IMR-90 (cell line): ENCODE results near the gene TEDC1.

Experiments used
- CEBPB ChIP-seq: IDR thresholded peaks from 2 replicates; pipeline ENCODE4 v1.6.1; 2012; ENCODE audit warnings: low read depth, low read length, improper control_type of control experiment
- CHD1 ChIP-seq: IDR thresholded peaks from 2 replicates; pipeline ENCODE4 v1.6.1; 2012; ENCODE audit warnings: low read depth, low read length, improper control_type of control experiment
- FOS ChIP-seq: fragments of 150-350 bp; IDR thresholded peaks from 2 replicates; pipeline ENCODE4 v1.6.1; 2016; ENCODE audit warnings: low read depth, low read length
- MAZ ChIP-seq: IDR thresholded peaks from 2 replicates; pipeline ENCODE4 v1.6.1; 2012; ENCODE audit warnings: low read depth, mild to moderate bottlenecking, low read length, improper control_type of control experiment, moderate library complexity, borderline replicate concordance
- MXI1 ChIP-seq: IDR thresholded peaks from 2 replicates; pipeline ENCODE4 v1.6.1; 2012; ENCODE audit warnings: low read depth, mild to moderate bottlenecking, low read length, moderate library complexity, borderline replicate concordance
- POLR2A ChIP-seq: IDR thresholded peaks from 2 replicates; pipeline ENCODE4 v1.6.1; 2012; ENCODE audit warnings: mild to moderate bottlenecking, low read depth, low read length
- RAD21 ChIP-seq: IDR thresholded peaks from 2 replicates; pipeline ENCODE4 v1.6.1; 2012; ENCODE audit warnings: low read length, improper control_type of control experiment
- RCOR1 ChIP-seq: IDR thresholded peaks from 2 replicates; pipeline ENCODE4 v1.6.1; 2012; ENCODE audit warnings: mild to moderate bottlenecking, low read length, improper control_type of control experiment; ENCODE audit not compliant: insufficient replicate concordance
- RFX5 ChIP-seq: IDR thresholded peaks from 2 replicates; pipeline ENCODE4 v1.8.0; 2012; ENCODE audit warnings: low read depth, mild to moderate bottlenecking, low read length, moderate library complexity
- SMC3 ChIP-seq: fragments of 150-350 bp; IDR thresholded peaks from 2 replicates; pipeline ENCODE4 v1.6.1; 2016; ENCODE audit warnings: low read depth, mild to moderate bottlenecking, antibody characterized with exemption, low read length, moderate library complexity
- USF2 ChIP-seq: fragments of 150-350 bp; IDR thresholded peaks from 2 replicates; pipeline ENCODE4 v1.6.1; 2017; ENCODE audit warnings: mild to moderate bottlenecking, antibody characterized with exemption, low read length, low read depth
- TF ChIP-seq, protein P1 (sequence below): conservative IDR thresholded peaks from 2 replicates; pipeline ENCODE4 v1.5.1; 2012; ENCODE audit warnings: mild to moderate bottlenecking, low read depth, low read length, improper control_type of control experiment
- TF ChIP-seq, protein P2 (sequence below): fragments of 150-350 bp; IDR thresholded peaks from 2 replicates; pipeline ENCODE4 v1.6.1; 2016; ENCODE audit warnings: low read depth, mild to moderate bottlenecking, low read length, moderate library complexity, borderline replicate concordance

- TF ChIP-seq, protein P1, sequence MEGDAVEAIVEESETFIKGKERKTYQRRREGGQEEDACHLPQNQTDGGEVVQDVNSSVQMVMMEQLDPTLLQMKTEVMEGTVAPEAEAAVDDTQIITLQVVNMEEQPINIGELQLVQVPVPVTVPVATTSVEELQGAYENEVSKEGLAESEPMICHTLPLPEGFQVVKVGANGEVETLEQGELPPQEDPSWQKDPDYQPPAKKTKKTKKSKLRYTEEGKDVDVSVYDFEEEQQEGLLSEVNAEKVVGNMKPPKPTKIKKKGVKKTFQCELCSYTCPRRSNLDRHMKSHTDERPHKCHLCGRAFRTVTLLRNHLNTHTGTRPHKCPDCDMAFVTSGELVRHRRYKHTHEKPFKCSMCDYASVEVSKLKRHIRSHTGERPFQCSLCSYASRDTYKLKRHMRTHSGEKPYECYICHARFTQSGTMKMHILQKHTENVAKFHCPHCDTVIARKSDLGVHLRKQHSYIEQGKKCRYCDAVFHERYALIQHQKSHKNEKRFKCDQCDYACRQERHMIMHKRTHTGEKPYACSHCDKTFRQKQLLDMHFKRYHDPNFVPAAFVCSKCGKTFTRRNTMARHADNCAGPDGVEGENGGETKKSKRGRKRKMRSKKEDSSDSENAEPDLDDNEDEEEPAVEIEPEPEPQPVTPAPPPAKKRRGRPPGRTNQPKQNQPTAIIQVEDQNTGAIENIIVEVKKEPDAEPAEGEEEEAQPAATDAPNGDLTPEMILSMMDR = 0 out of 2 replicates have a peak, but pooled peaks have one; percentile 17
- TF ChIP-seq MXI1 (0 out of 2 replicates have a peak, but pooled peaks have one; percentile 33), POLR2A (no peak; the same call in 1 of the 2 replicates), RCOR1 (no peak), USF2 (no peak), FOS (0 out of 2 replicates have a peak, but pooled peaks have one; percentile 18), CHD1 (no peak), RAD21 (no peak), RFX5 (no peak), CEBPB (no peak), MAZ (0 out of 2 replicates have a peak, but pooled peaks have one; percentile 37), SMC3 (no peak)
- TF ChIP-seq, protein P2, sequence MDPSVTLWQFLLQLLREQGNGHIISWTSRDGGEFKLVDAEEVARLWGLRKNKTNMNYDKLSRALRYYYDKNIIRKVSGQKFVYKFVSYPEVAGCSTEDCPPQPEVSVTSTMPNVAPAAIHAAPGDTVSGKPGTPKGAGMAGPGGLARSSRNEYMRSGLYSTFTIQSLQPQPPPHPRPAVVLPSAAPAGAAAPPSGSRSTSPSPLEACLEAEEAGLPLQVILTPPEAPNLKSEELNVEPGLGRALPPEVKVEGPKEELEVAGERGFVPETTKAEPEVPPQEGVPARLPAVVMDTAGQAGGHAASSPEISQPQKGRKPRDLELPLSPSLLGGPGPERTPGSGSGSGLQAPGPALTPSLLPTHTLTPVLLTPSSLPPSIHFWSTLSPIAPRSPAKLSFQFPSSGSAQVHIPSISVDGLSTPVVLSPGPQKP = no peak
Observed at GRCh38 chr14:105481886-105482457, 9.1 kb upstream of the TEDC1 start.
